Measurements from ENCODE around the gene LRP1. TPM values are rescaled to one million over a fixed set of nuclear protein-coding genes. Genes with fewer than 3 reads are reported as not detected.

LRP1 gene
- total RNA-seq, 1 experiment from 2014 or later = 14.7 TPM

DNA sequence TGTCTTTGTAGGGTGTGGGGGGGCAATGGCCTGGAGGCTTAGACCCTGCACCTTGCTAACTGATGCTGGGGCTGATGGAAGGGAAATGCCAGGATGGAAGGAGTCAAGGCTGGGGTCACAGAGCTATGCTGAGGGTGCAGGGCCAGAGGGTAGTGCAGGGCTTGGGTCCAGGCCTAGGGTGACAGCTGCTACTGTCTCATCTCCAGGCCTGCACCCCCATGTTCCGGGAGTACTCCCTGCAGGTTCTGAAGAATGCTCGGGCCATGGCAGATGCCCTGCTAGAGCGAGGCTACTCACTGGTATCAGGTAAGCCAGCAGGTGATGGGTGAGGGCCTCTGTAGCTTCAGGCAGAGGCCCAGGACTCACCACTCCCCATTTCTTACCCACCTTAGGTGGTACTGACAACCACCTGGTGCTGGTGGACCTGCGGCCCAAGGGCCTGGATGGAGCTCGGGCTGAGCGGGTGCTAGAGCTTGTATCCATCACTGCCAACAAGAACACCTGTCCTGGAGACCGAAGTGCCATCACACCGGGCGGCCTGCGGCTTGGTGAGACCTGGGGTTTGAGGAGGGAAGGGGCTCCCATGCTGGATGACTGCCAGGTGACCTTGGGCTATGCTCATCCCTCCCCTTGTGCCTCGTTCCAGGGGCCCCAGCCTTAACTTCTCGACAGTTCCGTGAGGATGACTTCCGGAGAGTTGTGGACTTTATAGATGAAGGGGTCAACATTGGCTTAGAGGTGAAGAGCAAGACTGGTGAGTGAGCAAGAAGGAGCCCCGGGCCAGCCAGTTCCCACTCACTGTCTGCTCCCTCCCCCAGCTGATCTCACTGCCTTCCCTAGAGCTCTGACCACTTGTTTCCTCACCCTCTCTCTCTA lies 105.3 kb downstream of the LRP1 start:
- peaks cover 34% of the 10 kb centered on the region; the same call in 1 of the 2 replicates for H3K36me3 ChIP-seq (ENCODE audit: low read depth, low read length)
- no peak overlapping the region for H3K4me3 ChIP-seq (ENCODE audit: low read length)
- ChIA-PET POLR2A (ENCODE audit: unreplicated experiment) (no interaction called here), CTCF (no interaction called here)
- peaks cover 38% of the 10 kb centered on the region for H3K79me2 ChIP-seq (ENCODE audit: low read length)
- intact Hi-C loops (cut with micrococcal nuclease) = no loop called here
- no TSS peak for BruUV-seq (replicated peaks)
- no peak overlapping the region for H2AFZ ChIP-seq (ENCODE audit: low read length)
- no peak overlapping the region for H3K27ac ChIP-seq (ENCODE audit: low read length)
- ATAC-seq = no peak
- H3K4me1 ChIP-seq (ENCODE audit: insufficient read depth, low read length) = peaks cover 19% of the 10 kb centered on the region
- no peak for DNase-seq
- H3K9me2 ChIP-seq (replicated peaks; ENCODE audit: low read length) = no peaks in the 10 kb centered on the region
- no peaks in the 10 kb centered on the region for H3K27me3 ChIP-seq (ENCODE audit: low read length)
- H4K20me1 ChIP-seq (ENCODE audit: low read length) = peaks cover 2% of the 10 kb centered on the region; the same call in 1 of the 2 replicates
- H3K4me2 ChIP-seq (ENCODE audit: low read length) = no peak overlapping the region
- TF ChIP-seq, protein P1, sequence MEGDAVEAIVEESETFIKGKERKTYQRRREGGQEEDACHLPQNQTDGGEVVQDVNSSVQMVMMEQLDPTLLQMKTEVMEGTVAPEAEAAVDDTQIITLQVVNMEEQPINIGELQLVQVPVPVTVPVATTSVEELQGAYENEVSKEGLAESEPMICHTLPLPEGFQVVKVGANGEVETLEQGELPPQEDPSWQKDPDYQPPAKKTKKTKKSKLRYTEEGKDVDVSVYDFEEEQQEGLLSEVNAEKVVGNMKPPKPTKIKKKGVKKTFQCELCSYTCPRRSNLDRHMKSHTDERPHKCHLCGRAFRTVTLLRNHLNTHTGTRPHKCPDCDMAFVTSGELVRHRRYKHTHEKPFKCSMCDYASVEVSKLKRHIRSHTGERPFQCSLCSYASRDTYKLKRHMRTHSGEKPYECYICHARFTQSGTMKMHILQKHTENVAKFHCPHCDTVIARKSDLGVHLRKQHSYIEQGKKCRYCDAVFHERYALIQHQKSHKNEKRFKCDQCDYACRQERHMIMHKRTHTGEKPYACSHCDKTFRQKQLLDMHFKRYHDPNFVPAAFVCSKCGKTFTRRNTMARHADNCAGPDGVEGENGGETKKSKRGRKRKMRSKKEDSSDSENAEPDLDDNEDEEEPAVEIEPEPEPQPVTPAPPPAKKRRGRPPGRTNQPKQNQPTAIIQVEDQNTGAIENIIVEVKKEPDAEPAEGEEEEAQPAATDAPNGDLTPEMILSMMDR (conservative IDR thresholded peaks at IDR 0.05; ENCODE audit: low read depth, low read length) = no peak
- TF ChIP-seq EZH2 (IDR thresholded peaks at IDR 0.05; ENCODE audit: low read length, unreplicated experiment) (no peak), EZH2phosphoT487 (IDR thresholded peaks at IDR 0.05; ENCODE audit: borderline replicate concordance, low read length) (no peak)
- H3K9ac ChIP-seq (ENCODE audit: low read length) = no peak overlapping the region
- no peaks in the 10 kb centered on the region for H3F3A ChIP-seq (ENCODE audit: low read length, unreplicated experiment)
- no peaks in the 10 kb centered on the region for H3K9me3 ChIP-seq (ENCODE audit: low read length)

DNA sequence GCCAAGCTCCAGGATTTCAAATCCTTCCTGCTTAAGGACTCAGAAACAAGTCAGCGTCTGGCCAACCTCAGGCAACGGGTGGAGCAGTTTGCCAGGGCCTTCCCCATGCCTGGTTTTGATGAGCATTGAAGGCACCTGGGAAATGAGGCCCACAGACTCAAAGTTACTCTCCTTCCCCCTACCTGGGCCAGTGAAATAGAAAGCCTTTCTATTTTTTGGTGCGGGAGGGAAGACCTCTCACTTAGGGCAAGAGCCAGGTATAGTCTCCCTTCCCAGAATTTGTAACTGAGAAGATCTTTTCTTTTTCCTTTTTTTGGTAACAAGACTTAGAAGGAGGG lies 105.9 kb downstream of the LRP1 start:
- peaks cover 34% of the 10 kb centered on the region; the same call in 1 of the 2 replicates for H3K36me3 ChIP-seq (ENCODE audit: low read depth, low read length)
- H3K4me3 ChIP-seq (ENCODE audit: low read length) = no peak overlapping the region
- intact Hi-C loops (cut with micrococcal nuclease) = no loop called here
- DNase-seq (no peak), ATAC-seq (no peak)
- H4K20me1 ChIP-seq (ENCODE audit: low read length) = peaks cover 2% of the 10 kb centered on the region; the same call in 1 of the 2 replicates
- BruUV-seq (replicated peaks) = no TSS peak
- peaks cover 38% of the 10 kb centered on the region for H3K79me2 ChIP-seq (ENCODE audit: low read length)
- H2AFZ ChIP-seq (ENCODE audit: low read length) = no peak overlapping the region
- H3K4me2 ChIP-seq (ENCODE audit: low read length) = no peak overlapping the region
- H3K27ac ChIP-seq (ENCODE audit: low read length) = no peak overlapping the region
- TF ChIP-seq EZH2phosphoT487 (IDR thresholded peaks at IDR 0.05; ENCODE audit: borderline replicate concordance, low read length) (no peak), EZH2 (IDR thresholded peaks at IDR 0.05; ENCODE audit: low read length, unreplicated experiment) (no peak)
- TF ChIP-seq, protein P1 (conservative IDR thresholded peaks at IDR 0.05; ENCODE audit: low read depth, low read length) = no peak
- no peaks in the 10 kb centered on the region for H3K27me3 ChIP-seq (ENCODE audit: low read length)
- H3K9ac ChIP-seq (ENCODE audit: low read length) = no peak overlapping the region
- H3K4me1 ChIP-seq (ENCODE audit: insufficient read depth, low read length) = peaks cover 18% of the 10 kb centered on the region
- H3K9me3 ChIP-seq (ENCODE audit: low read length) = no peaks in the 10 kb centered on the region
- no peaks in the 10 kb centered on the region for H3F3A ChIP-seq (ENCODE audit: low read length, unreplicated experiment)
- H3K9me2 ChIP-seq (replicated peaks; ENCODE audit: low read length) = no peaks in the 10 kb centered on the region
- ChIA-PET CTCF (no interaction called here), POLR2A (ENCODE audit: unreplicated experiment) (no interaction called here)

DNA sequence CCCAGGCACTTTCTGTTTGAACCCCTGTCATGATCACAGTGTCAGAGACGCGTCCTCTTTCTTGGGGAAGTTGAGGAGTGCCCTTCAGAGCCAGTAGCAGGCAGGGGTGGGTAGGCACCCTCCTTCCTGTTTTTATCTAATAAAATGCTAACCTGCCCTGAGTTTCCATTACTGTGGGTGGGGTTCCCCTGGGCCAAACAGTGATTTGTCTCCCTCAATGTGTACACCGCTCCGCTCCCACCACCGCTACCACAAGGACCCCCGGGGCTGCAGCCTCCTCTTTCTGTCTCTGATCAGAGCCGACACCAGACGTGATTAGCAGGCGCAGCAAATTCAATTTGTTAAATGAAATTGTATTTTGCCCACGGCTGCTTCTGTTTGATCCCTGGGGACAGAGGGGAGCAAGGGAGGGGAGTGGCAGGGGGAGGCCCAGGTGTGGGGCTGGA lies 106.3 kb downstream of the LRP1 start:
- no peak for ATAC-seq
- Histone ChIP-seq H3K79me2 (ENCODE audit: low read length) (peaks cover 36% of the 10 kb centered on the region), H3K9ac (ENCODE audit: low read length) (no peak overlapping the region), H3F3A (ENCODE audit: low read length, unreplicated experiment) (no peaks in the 10 kb centered on the region), H3K27ac (ENCODE audit: low read length) (no peak overlapping the region), H3K4me1 (ENCODE audit: insufficient read depth, low read length) (peaks cover 20% of the 10 kb centered on the region), H3K9me3 (ENCODE audit: low read length) (no peaks in the 10 kb centered on the region), H3K9me2 (replicated peaks; ENCODE audit: low read length) (no peaks in the 10 kb centered on the region), H4K20me1 (ENCODE audit: low read length) (peaks cover 2% of the 10 kb centered on the region; the same call in 1 of the 2 replicates), H3K4me2 (ENCODE audit: low read length) (no peak overlapping the region), H3K4me3 (ENCODE audit: low read length) (no peak overlapping the region), H2AFZ (ENCODE audit: low read length) (no peak overlapping the region), H3K36me3 (ENCODE audit: low read depth, low read length) (peaks cover 34% of the 10 kb centered on the region; the same call in 1 of the 2 replicates), H3K27me3 (ENCODE audit: low read length) (no peaks in the 10 kb centered on the region)
- ChIA-PET POLR2A (ENCODE audit: unreplicated experiment) (no interaction called here), CTCF (no interaction called here)
- TF ChIP-seq, protein P1 (conservative IDR thresholded peaks at IDR 0.05; ENCODE audit: low read depth, low read length) = no peak
- TF ChIP-seq EZH2 (IDR thresholded peaks at IDR 0.05; ENCODE audit: low read length, unreplicated experiment) (no peak), EZH2phosphoT487 (IDR thresholded peaks at IDR 0.05; ENCODE audit: borderline replicate concordance, low read length) (no peak)
- no TSS peak for BruUV-seq (replicated peaks)
- intact Hi-C loops (cut with micrococcal nuclease) = no loop called here
- DNase-seq = no peak
